GM19025 (cell line): Measurements from ENCODE around the gene SYT17.
"Not testable (repeated sequence)": the region's sequence is repeated elsewhere in the genome, so short reads cannot be mapped to it uniquely, and the experiment has no call there.

ENCODE experiments used
- ATAC-seq: cut with Tn5 transposase; IDR thresholded peaks from one replicate; pipeline ENCODE4 v1.9.1; 2021; ENCODE audit warnings: mild to moderate bottlenecking, low read depth, moderate library complexity; ENCODE audit not compliant: unreplicated experiment

The SYT17 gene

GRCh38 chr16:19170043-19170655 lies 2.1 kb downstream of the SYT17 start:
- no peak for ATAC-seq

- ATAC-seq: no peak
Measured at GRCh38 chr16:19172098-19172780, 4.2 kb downstream of the SYT17 start.

DNA sequence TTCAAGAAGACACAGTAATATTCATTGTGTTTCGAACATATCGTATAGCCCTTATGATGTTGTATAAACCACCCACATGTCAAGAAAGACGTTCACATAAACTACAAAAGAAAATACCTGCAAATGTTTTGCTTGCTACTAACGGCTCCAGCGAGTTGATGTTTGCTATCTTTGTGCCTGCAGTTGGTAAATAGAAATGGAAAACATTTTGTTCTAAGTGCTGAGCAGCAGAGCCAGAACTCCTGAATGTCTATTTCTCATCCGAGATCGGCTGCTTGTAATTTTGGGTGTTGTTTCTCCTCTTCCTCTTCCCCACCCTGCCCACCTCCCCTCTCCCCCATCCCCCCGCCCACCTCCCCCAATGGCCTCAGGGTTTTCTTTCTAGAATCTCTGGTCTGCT lies 5.0 kb downstream of the SYT17 start:
- no peak for ATAC-seq

DNA sequence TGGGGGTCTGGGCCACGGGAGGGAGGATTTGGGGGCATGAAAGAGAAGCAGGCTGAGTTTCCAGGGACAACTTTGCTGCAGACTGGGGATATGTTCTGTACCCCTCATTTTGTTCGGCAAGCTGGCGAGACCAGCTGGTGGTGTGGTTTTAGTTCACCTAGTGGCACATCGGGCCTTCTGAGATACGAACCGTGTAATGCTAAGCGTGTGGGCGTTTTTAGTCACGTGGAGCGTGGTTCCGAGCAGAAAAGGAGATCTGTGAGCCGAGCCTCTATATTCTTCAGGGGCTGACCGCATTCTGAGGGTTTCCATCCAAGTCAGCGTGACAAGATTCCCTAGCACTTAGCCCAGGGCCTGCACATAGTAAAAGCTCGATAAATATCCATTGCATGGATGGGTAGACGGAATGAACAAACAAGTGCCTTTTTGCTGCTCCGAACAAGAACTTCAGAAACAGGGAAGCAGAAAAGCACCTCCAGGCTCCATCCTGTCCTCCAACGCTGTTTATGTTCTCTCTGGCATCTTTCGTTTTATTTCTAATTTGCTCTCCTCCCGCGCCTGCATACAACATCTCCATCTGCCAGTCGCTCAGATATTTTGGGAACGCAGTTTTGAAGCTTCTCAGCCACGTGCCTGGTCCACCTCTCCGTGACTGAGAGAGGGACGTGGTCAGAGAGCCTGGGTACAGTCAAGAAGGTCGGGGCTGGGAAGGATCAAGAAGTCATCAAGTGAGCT lies 5.8 kb downstream of the SYT17 start:
- no peak for ATAC-seq

GRCh38 chr16:19174478-19174877 lies 6.4 kb downstream of the SYT17 start:
- no peak for ATAC-seq

DNA sequence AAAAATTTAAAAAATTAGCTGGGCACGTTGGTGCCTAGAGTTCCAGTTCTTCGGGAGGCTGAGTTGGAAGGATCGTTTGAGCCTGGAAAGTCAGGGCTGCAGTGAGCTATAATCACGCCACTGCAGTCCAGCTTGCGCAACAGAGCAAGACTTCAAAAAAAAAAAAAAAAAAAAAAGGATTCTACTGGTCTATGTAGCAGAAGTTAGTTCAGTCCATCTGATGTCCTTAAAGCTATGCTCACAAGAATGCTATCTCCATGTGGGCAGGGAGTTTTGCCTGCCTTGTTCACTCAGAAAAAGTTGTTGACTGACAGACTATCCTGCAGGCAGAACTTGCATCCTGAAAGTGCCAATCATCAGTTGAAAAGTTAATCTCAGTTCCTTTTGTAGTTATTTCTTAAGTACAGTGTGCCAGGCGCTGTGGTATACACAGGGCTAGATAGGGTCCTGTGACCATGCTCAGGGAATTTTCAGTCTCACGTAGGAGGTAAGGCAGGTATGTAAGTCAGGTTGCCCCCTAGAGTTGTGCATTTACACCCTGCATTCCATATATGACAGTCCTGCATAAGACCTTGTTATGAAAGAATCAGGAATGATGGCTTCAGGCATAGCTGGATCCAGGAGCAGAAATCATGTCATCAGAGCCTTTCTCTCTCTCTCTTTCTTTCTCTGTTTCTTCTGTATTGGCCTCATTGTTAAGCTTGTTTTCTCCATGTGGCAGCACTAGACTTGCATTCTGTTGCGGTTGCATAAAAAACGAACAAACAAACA lies 7.6 kb downstream of the SYT17 start:
- ATAC-seq: no peak

DNA sequence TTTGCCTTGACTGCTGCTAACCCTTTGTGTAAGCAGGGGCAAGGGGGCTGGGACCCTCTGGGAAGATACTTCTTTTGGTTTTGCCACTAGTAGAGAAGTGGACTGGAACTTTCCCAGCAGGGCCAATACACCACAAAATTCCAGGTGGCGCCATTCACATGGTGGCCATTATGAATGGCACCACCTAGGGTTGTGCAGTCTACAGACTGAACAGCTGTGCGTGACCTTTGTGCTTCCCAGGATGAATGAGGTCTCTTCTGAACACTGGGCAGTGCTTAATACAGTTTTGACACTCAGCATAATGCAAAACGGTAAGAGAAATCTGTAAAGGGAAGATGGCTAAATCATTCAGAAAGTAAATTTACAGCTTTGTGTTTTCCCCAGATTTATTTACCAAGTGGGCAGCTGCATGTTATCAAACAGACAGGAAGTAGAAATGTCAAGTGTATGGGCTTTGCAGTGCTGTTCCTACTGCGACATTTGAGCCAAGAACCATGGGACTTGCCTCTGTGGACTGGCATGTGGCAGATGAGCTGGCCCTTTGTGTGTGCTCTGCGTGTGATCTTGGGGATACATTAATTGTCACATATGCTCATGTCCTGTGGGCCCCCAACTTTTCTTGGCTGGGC lies 9.2 kb downstream of the SYT17 start:
- no peak for ATAC-seq

DNA sequence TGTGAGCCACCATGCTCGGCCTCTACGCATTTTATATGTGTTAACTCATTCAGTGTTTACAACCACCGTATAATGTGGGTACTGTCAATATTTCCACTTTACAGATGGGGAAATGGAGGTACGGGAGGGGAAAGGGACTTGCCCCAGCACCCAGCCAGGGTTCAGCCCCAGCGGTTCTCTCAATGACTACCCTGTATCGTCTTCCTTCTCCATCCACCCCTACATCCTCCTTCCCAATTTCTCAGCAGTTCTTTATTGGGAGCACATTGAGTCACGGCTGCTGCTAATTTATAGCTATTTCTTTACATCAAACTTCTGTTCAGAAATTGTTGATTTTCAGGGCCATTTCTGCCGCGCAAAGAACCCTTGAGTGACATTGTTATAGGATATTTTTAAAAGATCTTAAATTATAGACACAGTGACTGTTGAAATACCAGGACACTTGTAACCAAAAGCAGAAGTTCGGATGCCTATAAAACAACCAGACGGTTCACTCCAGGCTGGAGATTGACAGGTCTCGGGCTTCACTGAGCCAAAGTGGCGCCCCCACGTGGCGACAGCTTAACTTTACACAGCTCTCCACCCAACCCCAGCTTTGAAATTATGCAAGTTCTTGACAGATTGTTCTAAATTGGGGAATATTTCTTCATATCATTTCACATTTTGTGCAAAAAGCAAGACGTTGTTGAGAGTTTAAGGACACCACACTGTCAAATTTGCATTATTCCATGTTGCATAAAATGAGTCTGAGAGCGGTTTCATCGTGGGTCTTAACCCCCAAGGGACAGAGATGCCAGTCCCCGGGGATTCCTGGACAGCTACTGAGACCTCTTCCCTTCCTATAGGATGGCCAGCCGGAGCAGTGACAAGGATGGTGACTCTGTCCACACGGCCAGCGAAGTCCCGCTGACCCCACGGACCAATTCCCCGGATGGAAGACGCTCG lies 11.8 kb downstream of the SYT17 start:
- ATAC-seq: no peak

- ATAC-seq: no peak
Measured at GRCh38 chr16:19180741-19181140, 12.7 kb downstream of the SYT17 start.

- ATAC-seq: no peak
Measured at GRCh38 chr16:19182481-19182880, 14.4 kb downstream of the SYT17 start.

- ATAC-seq: no peak
Measured at GRCh38 chr16:19183187-19183586, 15.1 kb downstream of the SYT17 start.

GRCh38 chr16:19184823-19185509 lies 16.9 kb downstream of the SYT17 start:
- ATAC-seq: no peak

DNA sequence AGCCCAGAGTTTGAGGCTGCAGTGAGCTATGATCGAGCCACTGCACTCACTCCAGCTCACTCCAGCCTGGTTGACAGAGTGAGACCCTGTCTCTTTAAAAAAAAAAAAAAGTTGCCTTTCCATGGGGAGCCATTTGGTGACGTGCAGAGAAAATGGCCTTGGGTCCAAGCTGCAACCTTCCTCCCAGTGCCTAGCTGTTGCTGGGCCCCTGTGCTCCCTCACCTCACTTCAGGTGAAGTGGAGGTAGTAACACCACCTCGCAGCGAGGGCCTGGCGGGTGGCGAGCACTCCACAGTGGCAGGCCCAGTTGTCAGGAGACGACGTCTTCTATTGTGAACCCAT lies 17.4 kb downstream of the SYT17 start:
- ATAC-seq: no peak

GRCh38 chr16:19186408-19186807 lies 18.4 kb downstream of the SYT17 start:
- no peak for ATAC-seq

DNA sequence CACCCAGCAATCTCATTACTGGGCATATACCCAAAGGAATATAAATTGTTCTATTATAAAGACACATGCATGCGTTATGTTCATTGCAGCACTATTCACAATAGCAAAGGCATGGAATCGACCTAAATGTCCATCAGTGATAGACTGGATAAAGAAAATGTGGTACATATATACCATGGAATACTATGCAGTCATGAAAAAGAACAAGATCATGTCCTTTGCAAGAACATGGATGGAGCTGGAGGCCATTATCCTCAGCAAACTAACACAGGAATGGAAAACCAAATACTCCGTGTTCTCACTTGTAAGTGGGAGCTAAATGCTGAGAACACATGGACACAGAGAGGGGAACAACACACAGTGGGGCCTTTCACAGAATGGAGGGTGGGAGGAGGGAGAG lies 19.9 kb downstream of the SYT17 start:
- not testable (repeated sequence) for ATAC-seq

DNA sequence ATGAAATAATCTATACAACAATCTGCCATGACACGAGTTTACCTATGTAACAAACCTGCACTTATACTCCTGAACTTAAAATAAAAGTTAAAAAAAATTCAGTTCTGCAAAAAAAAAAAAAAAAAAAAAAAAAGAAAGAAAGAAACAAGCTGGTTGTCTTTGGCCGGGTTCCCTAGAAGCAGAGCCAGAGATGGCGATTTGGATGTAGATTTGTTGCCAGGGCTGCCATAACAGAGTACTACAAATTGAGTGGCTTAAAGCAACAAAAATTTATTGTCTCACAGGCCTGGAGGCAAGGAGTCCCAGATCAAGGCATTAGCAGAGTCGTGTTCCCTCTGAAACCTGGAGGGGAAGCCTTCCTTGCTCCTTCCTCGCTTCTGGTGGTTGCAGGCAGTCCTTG lies 20.4 kb downstream of the SYT17 start:
- ATAC-seq: no peak

- ATAC-seq: no peak
Measured at GRCh38 chr16:19192865-19193264, 24.8 kb downstream of the SYT17 start.

GRCh38 chr16:19196871-19197270 lies 28.8 kb downstream of the SYT17 start:
- no peak for ATAC-seq

DNA sequence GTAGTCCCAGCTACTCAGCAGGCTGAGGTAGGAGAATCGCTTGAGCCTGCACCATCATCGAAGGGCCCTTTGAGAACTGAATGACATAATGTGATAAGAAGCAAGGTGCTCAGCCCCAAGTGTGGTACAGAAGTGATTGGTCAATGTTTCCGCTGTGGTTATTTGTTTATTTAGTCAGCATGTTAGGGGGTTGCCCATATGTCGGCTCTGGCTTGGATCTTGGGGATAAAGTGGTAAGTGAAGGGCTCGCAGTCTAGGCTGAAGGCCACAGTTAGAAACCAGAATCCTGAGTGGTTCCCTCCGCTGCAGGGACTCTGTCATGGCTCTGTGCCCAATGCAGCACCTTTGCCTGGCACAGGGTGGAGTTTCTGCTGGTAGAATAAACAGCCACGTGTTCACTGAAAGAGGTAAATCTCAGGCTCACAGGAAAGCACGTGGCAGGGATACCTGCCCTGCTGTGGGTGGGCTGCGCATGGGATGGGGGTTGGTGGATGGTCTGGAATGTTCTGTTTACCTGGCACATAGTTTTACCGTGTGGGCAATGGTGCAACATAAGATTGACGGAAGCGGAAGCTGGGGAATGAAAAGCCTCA lies 35.4 kb downstream of the SYT17 start:
- ATAC-seq: no peak
